Endothelial cell of umbilical vein (primary cell): Measurements from ENCODE around the gene CCND2. TPM values are rescaled to one million over a fixed set of nuclear protein-coding genes. Genes with fewer than 3 reads are reported as not detected.

Source experiments
- BruUV-seq: library from RNA; stranded (reverse); fragments of 400-500 nt; replicated peaks from 2 replicates; lab custom pipeline; 2021; lab: Mats Ljungman, UMichigan
- CTCF ChIA-PET: fragments of 300-600, 350-600 bp; sonication (Branson Sonifier 250); formaldehyde crosslinking; loops from one replicate; lab custom pipeline; 2021; ENCODE audit warnings: antibody characterized with exemption, inconsistent platforms; lab: Charles Lee
- POLR2A ChIA-PET: fragments of 300-600, 350-600 bp; sonication (Branson Sonifier 250); formaldehyde crosslinking; loops from one replicate; lab custom pipeline; 2021; ENCODE audit warnings: antibody characterized with exemption, inconsistent platforms; lab: Charles Lee
- DNase-seq: peaks from one replicate; pipeline ENCODE4 v3.0.0-alpha.2; 2011; ENCODE audit warnings: low read depth, low spot score
- FAIRE-seq: peaks from 2 replicates; lab custom pipeline; 2011; peaks lifted over from hg19 to GRCh38; lab: Jason Lieb, UNC
- H2AFZ ChIP-seq: 2 replicates; pipeline ENCODE4 v1.6.0; 2012; ENCODE audit warnings: low read depth, low read length, control low read depth, inconsistent platforms
- H3K27ac ChIP-seq: 2 replicates; pipeline ENCODE4 v1.5.1; 2011; ENCODE audit warnings: low read depth, mild to moderate bottlenecking, control low read depth, low read length, moderate library complexity; ENCODE audit not compliant: insufficient read depth
- H3K27me3 ChIP-seq, 2 experiments: 2 replicates each; pipeline versions ENCODE4 v1.6.0 to v1.6.1; 2011; ENCODE audit warnings: low read length in 2 of 2, mixed read lengths in 1 of 2; ENCODE audit not compliant: control insufficient read depth in 2 of 2, insufficient read depth in 2 of 2
- H3K36me3 ChIP-seq, 2 experiments: 2 replicates in 1 of 2; 3 replicates in 1 of 2; pipeline ENCODE4 v1.5.1; 2011; ENCODE audit warnings: low read length in 2 of 2, mild to moderate bottlenecking in 1 of 2, moderate library complexity in 1 of 2; ENCODE audit not compliant: control insufficient read depth in 2 of 2, insufficient read depth in 2 of 2; ENCODE audit errors: extremely low read depth in 1 of 2
- H3K4me1 ChIP-seq: 3 replicates; pipeline ENCODE4 v1.5.1; 2011; ENCODE audit warnings: mild to moderate bottlenecking, low read length; ENCODE audit not compliant: control insufficient read depth, insufficient read depth; ENCODE audit errors: extremely low read depth
- H3K4me2 ChIP-seq: 2 replicates; pipeline ENCODE4 v1.6.1; 2011; ENCODE audit warnings: low read length, control low read depth, mixed read lengths; ENCODE audit not compliant: insufficient read depth
- H3K4me3 ChIP-seq, 3 experiments: fragments of 200-600 bp in 1 of 3; sonication (generic), shearing (Covaris generic) in 1 of 3; replicated peaks in 1 of 3; 2 replicates each; pipeline ENCODE4 v1.5.1; 2011 to 2016; ENCODE audit warnings: control low read depth in 3 of 3, low read length in 3 of 3, mild to moderate bottlenecking in 2 of 3, inconsistent platforms in 1 of 3, low read depth in 1 of 3, moderate library complexity in 1 of 3; ENCODE audit not compliant: insufficient read depth in 1 of 3
- H3K79me2 ChIP-seq: 2 replicates; pipeline ENCODE4 v1.6.0; 2012; ENCODE audit warnings: low read length, inconsistent platforms; ENCODE audit not compliant: control insufficient read depth, insufficient read depth
- H3K9ac ChIP-seq: replicated peaks from 2 replicates; pipeline ENCODE3; 2011; ENCODE audit warnings: low read length, control low read depth; ENCODE audit not compliant: insufficient read depth; ENCODE audit errors: extremely low read depth
- H3K9me1 ChIP-seq: replicated peaks from 3 replicates; pipeline ENCODE4 v1.6.0; 2011; ENCODE audit warnings: mild to moderate bottlenecking, low read length; ENCODE audit not compliant: control insufficient read depth, insufficient read depth; ENCODE audit errors: extremely low read depth
- H3K9me3 ChIP-seq: replicated peaks from 2 replicates; pipeline ENCODE4 v1.5.1; 2012; ENCODE audit warnings: low read length, inconsistent platforms; ENCODE audit not compliant: control insufficient read depth, insufficient read depth
- H4K20me1 ChIP-seq: replicated peaks from 2 replicates; pipeline ENCODE3; 2011; ENCODE audit warnings: mild to moderate bottlenecking, low read length; ENCODE audit not compliant: control insufficient read depth, insufficient read depth; ENCODE audit errors: extremely low read depth
- EZH2 ChIP-seq: IDR thresholded peaks from 2 replicates; pipeline ENCODE4 v1.6.1; 2012; ENCODE audit warnings: borderline replicate concordance, low read depth, mild to moderate bottlenecking, moderate library complexity, low read length, inconsistent platforms; ENCODE audit not compliant: severe bottlenecking
- FOS ChIP-seq: IDR thresholded peaks from 2 replicates; pipeline ENCODE4 v1.6.1; 2011; ENCODE audit warnings: mild to moderate bottlenecking, low read length, moderate library complexity, borderline replicate concordance; ENCODE audit not compliant: insufficient read depth
- GATA2 ChIP-seq: IDR thresholded peaks from 2 replicates; pipeline ENCODE4 v1.7.0; 2011; ENCODE audit warnings: low read depth, mild to moderate bottlenecking, moderate library complexity, mixed read lengths, low read length; ENCODE audit not compliant: insufficient read length, insufficient read depth
- JUN ChIP-seq: IDR thresholded peaks from 2 replicates; pipeline ENCODE4 v1.6.1; 2011; ENCODE audit warnings: borderline replicate concordance, low read depth; ENCODE audit not compliant: insufficient read length, insufficient read depth
- MYC ChIP-seq: IDR thresholded peaks from one replicate; pipeline ENCODE4 v1.6.1; 2011; ENCODE audit warnings: mild to moderate bottlenecking, low read depth, low read length
- POLR2A ChIP-seq: IDR thresholded peaks from 2 replicates; pipeline ENCODE4 v1.6.1; 2012; ENCODE audit warnings: low read depth, mild to moderate bottlenecking, control low read depth, low read length
- POLR2AphosphoS5 ChIP-seq: IDR thresholded peaks from 2 replicates; pipeline ENCODE4 v1.6.1; 2012; ENCODE audit warnings: low read depth, mild to moderate bottlenecking, control low read depth, low read length, moderate library complexity; ENCODE audit not compliant: insufficient read depth
- dilution Hi-C: fragments of 300-500 bp; cut with MboI; formaldehyde crosslinking; loops from one replicate; pipeline ENCODE4 v1.15.0; 2019; ENCODE audit warnings: low sequenced_read_pairs; ENCODE audit not compliant: extremely low pct_ligation_motif_present
- intact Hi-C: fragments of 100-400 bp; cut with micrococcal nuclease; formaldehyde crosslinking; loops from one replicate; pipeline ENCODE4 v1.10.0; 2022
- polyA plus RNA-seq, 4 experiments: library from polyadenylated mRNA; depleted of rRNA in 3 of 4; stranded (reverse) in 3 of 4; unstranded in 1 of 4; fragments of >200 nt; gene quantifications; 2 replicates each; pipeline versions ENCODE4 v1.2.1 to v1.2.3, GENCODE V29; 2011 to 2012; ENCODE audit warnings: missing spikeins in 1 of 4
- total RNA-seq: library from RNA; stranded (reverse); gene quantifications from 2 replicates; pipeline ENCODE4 v1.2.3, GENCODE V29; 2021
- TF ChIP-seq, protein P1 (sequence below): IDR thresholded peaks from 2 replicates; pipeline ENCODE4 v1.6.1; 2011; ENCODE audit not compliant: insufficient read depth, insufficient read length
- TF ChIP-seq, protein P2 (sequence below), 2 donors: IDR thresholded peaks; 1 replicate in 1 of 2; 2 replicates in 1 of 2; pipeline ENCODE4 v1.5.1; 2011; ENCODE audit warnings: low read length in 2 of 2, mild to moderate bottlenecking in 2 of 2, moderate library complexity in 2 of 2, control low read depth in 1 of 2, inconsistent platforms in 1 of 2, low read depth in 1 of 2; ENCODE audit not compliant: insufficient read depth in 1 of 2; ENCODE audit errors: extremely low read depth in 1 of 2

The CCND2 gene
- total and polyA plus RNA-seq, 2 donors (not counting 3 experiments of a cell fraction or from before 2014, with no cell fraction given), result 0.68 to 3.4 TPM

DNA sequence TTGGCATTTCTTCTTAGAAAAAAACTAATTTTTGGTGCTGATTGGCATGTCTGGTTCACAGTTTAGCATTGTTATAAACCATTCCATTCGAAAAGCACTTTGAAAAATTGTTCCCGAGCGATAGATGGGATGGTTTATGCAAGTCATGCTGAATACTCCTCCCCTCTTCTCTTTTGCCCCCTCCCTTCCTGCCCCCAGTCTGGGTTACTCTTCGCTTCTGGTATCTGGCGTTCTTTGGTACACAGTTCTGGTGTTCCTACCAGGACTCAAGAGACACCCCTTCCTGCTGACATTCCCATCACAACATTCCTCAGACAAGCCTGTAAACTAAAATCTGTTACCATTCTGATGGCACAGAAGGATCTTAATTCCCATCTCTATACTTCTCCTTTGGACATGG is 27.3 kb downstream of the CCND2 start:
- Histone ChIP-seq H3K4me3 (no peak overlapping the region), H4K20me1 (no peaks in the 10 kb centered on the region), H3K4me1 (no peaks in the 10 kb centered on the region), H3K27me3 (peaks cover 0 to 4% of the 10 kb centered on the region in 2 experiments), H3K79me2 (no peaks in the 10 kb centered on the region), H3K36me3 (no peaks in the 10 kb centered on the region), H3K9me3 (no peaks in the 10 kb centered on the region), H3K27ac (no peak overlapping the region), H2AFZ (no peak overlapping the region), H3K9ac (no peak overlapping the region), H3K9me1 (no peaks in the 10 kb centered on the region), H3K4me2 (no peak overlapping the region)
- FAIRE-seq (no peak), DNase-seq (no peak)
- POLR2A ChIA-PET, result no interaction called here
- CTCF ChIA-PET, result interaction anchor here (2.0 kb wide), 1 partner anchor 24 kb away, joined by 8 read pairs; no protein-coding TSS in a partner anchor
- no TSS peak for BruUV-seq
- TF ChIP-seq JUN, result no peak
- no peak for TF ChIP-seq FOS
- TF ChIP-seq, protein P1, sequence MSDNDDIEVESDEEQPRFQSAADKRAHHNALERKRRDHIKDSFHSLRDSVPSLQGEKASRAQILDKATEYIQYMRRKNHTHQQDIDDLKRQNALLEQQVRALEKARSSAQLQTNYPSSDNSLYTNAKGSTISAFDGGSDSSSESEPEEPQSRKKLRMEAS, result no peak
- TF ChIP-seq GATA2, result no peak
- no peak for TF ChIP-seq EZH2
- no peak for TF ChIP-seq MYC
- TF ChIP-seq, protein P2, sequence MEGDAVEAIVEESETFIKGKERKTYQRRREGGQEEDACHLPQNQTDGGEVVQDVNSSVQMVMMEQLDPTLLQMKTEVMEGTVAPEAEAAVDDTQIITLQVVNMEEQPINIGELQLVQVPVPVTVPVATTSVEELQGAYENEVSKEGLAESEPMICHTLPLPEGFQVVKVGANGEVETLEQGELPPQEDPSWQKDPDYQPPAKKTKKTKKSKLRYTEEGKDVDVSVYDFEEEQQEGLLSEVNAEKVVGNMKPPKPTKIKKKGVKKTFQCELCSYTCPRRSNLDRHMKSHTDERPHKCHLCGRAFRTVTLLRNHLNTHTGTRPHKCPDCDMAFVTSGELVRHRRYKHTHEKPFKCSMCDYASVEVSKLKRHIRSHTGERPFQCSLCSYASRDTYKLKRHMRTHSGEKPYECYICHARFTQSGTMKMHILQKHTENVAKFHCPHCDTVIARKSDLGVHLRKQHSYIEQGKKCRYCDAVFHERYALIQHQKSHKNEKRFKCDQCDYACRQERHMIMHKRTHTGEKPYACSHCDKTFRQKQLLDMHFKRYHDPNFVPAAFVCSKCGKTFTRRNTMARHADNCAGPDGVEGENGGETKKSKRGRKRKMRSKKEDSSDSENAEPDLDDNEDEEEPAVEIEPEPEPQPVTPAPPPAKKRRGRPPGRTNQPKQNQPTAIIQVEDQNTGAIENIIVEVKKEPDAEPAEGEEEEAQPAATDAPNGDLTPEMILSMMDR (IDR thresholded peaks at IDR 0.05; ENCODE audit: extremely low read depth in 1 of 2, insufficient read depth in 1 of 2, low read depth in 1 of 2, low read length in 2 of 2), result no peak
- TF ChIP-seq POLR2A, result no peak
- TF ChIP-seq POLR2AphosphoS5, result no peak
- dilution Hi-C loops, result no loop called here
- intact Hi-C loops, result no loop called here
